ENCODE results near the gene CLIC1.
"Not testable (repeated sequence)": the region's sequence is repeated elsewhere in the genome, so short reads cannot be mapped to it uniquely, and the experiment has no call there.

Gene CLIC1

GRCh38 chr6:31721351-31722020 is 14.8 kb downstream of the CLIC1 start, which contains the start of gene LY6G6C:
Gene LY6G6C (minus strand): TSS chr6:31721746. CDS start chr6:31721679, 67 bp downstream.
- DNase-seq, result no peak

DNA sequence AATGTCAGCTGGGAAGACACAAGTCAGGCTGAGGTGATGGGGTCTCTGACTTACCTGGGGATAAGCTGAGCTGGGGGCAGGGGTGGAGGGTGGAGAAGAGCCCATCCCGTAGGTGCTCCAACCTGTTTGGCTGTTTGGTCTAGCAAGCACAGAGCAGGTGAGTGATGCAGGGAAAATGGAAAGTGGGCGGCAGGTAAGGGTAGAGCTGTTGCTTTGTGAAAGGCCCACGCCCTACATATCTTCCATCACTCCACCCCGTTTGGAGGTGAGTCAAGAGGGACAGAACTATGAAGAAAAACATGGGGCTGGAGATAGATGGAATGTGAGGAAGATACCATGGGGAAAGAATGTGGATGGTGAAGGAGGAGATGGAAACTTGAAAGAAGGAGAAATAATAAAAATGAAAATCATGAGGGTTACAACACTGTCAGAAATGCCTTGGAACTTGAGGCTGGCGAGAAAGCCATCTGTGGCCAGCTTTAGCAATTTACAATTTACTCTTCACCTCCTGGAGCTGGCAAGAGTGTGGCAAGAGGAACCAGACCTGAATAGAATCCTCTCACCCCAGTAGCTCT is 16.0 kb downstream of the CLIC1 start:
- no peak for DNase-seq

GRCh38 chr6:31719001-31719400 is 17.3 kb downstream of the CLIC1 start:
- no peak for DNase-seq

DNA sequence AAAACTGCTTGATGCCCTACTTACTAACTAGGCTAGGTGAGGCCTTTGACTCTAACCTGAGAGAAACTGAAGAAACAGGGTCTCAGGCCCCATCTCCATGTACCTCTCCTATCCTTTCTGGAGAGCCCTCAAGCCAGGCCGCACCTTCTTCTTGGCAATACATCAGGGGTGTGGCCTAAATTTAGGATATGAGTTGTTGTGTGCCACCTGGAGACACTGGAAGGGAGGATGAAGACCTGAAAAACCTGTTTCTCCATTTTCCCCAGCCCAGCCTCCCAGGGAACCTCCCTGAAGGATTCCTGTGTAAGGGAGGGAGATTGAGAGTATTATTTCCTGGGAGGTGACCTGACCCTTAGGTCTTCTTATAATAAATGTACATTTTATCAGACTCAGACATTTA is 18.1 kb downstream of the CLIC1 start:
- DNase-seq, result no peak

GRCh38 chr6:31717499-31718222 is 18.7 kb downstream of the CLIC1 start:
- no peak for DNase-seq

GRCh38 chr6:31715022-31715958 is 21.0 kb downstream of the CLIC1 start, which contains the start of gene LY6G6D:
Gene LY6G6D (plus strand): TSS chr6:31715348. CDS start chr6:31715356, 8 bp downstream.
- no peak for DNase-seq

DNA sequence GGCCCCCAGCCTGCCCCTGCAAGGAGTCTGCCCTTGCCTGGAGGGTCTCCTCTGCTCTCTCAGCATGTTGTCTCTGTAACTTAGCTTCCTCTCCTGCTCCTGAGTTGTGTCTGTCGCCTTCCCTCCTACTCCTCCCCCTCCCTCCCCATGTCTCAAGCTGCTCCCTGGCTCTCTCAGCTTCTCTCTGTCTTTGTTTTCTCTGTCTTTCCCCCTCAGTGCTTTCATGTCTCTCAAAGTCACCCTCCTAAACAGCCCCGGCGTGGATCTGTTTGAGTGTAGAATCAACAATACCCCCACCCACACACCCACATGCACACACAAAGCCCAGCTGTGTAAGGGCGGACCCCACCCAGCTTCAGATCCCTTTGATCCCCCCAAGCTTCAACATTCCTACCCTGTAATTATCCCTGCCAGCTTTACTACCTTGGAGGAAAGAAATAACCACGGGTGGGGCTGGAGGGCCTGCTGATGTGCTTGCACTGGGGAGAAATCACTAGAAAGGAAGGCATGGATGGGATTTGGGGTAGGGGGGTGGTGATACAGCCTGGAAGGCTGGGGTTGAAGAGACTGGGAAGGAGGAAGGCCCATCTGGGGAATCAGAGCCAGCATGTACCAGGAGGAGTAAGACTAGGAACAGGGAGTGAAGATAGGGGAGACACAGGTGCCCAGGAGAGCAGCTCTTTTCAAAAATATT is 22.2 kb downstream of the CLIC1 start:
- no peak for DNase-seq

DNA sequence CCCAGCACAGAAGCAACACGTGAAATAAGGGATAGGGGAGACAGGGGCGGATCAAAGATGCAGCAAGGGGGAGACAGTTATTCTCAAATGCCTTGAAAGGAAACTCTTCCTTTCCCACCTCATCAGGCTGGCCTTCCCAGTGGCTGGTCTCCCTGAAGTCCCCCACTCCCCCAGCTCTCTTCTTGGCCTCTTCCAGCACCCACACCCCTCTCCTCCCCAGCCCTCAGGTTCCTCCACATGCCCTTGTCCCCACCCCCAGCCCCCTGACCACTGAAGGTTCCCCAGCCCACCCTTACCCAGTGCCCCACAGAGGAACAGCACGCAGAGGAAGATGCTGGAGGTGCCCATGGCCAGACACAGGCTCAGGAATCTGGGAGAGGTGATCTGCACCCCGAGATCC is 22.9 kb downstream of the CLIC1 start:
- DNase-seq, result no peak

GRCh38 chr6:31712296-31712695 is 24.0 kb downstream of the CLIC1 start:
- DNase-seq, result no peak

DNA sequence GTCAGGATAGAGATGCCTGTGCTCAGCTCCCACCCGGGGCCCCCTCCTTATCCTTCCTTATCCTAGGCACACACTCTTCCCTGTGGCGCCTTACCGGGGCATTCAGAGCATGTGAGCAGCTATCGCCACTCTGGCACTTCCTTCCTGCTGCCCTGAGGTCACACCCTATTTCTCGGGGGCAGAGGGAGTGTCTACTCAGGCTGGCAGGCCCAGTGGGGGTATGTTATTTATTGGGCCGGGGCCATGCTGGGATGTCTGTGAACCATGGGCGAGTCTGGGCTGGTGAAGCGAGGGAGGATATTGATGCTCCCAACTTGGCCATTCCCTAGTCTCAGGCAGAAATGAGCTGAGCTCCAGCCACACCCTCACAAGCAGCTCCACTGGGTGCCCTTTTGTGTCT is 25.1 kb downstream of the CLIC1 start:
- DNase-seq, result no peak

GRCh38 chr6:31710523-31711219 is 25.7 kb downstream of the CLIC1 start:
- no peak for DNase-seq

- not testable (repeated sequence) for DNase-seq
Measured at GRCh38 chr6:31709157-31709556, 27.2 kb downstream of the CLIC1 start.

DNA sequence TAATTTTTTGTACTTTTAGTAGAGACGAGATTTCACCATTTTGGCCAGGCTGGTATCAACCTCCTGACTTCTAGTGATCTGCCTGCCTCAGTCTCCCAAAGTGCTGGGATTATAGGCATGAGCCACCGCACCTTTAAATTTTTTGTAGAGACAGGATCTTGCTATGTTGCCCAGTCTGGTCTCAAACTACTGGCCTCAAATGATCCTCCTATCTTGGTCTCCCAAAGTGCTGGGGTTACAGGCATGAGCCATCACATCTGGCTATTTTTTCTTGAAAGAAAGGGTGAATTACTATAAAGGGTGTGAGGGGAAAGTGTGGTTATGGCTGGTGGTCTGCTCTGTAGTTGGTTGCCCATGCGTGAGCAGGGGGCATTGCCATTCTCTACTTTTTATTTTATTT is 28.1 kb downstream of the CLIC1 start:
- DNase-seq, result no peak

- DNase-seq, result no peak
Measured at GRCh38 chr6:31707701-31708100, 28.6 kb downstream of the CLIC1 start.

- DNase-seq, result no peak
Measured at GRCh38 chr6:31706599-31706998, 29.7 kb downstream of the CLIC1 start, which contains the start of gene LY6G6F. Gene LY6G6F (plus strand): TSS chr6:31706866. CDS start chr6:31706907, 41 bp downstream.

DNA sequence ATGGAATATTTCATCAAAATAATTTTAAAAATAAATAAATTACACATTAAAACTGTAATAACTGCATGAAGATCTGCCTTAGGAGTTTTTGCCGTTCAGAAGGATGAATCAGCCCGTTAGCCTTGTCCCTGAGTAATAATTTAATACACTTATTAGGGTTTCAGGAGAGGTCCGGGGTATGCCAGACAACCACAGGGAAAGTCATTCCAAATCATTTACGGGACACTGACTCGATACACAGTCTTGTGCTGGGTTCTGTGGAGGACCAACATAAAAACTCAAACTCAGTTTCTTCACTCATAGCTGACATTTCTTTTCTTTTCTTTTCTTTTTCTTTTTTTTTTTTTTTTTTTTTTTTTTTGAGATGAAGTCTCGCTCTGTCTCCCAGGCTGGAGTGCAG is 30.4 kb downstream of the CLIC1 start:
- no peak for DNase-seq

GRCh38 chr6:31702819-31703716 is 33.3 kb downstream of the CLIC1 start, which contains the start of gene ABHD16A:
Gene ABHD16A (minus strand): TSS chr6:31703324. CDS start chr6:31703281, 43 bp downstream.
- DNase-seq, result peak; percentile 97 to 98

DNA sequence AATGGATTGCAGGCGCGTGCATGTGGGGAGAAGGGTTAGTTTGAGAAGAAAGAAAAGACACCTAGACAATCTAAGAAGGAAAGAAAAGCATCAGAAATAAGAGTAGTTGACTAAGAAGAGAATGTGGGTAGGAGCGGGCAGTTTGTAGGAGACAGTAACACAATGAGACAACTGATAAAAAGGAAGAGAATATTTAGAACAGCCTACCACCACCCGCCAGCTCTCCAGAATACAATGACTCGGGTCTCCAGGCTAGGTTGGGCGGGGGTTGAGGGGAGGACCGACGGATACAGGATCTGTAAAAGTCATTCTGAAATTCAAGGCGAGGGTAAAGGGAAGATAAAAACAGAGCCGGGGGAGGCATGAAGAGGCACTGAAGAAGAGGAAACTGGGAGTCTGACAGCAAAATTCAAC is 33.9 kb downstream of the CLIC1 start:
- peak; percentile 23 to 26 for DNase-seq

- DNase-seq, result no peak
Measured at GRCh38 chr6:31701666-31702404, 34.5 kb downstream of the CLIC1 start.
